HepG2 (cell line): ENCODE results near the gene CARMIL3. TPM values are rescaled to one million over a fixed set of nuclear protein-coding genes. Genes with fewer than 3 reads are reported as not detected.

Source experiments
- BORCS8-MEF2B ChIP-seq: sonication (generic); formaldehyde crosslinking; IDR thresholded peaks from 2 replicates; pipeline ENCODE4 v1.8.0; 2022; ENCODE audit warnings: mild to moderate bottlenecking, missing genetic modification reagents
- CENPX ChIP-seq: sonication (generic); formaldehyde crosslinking; IDR thresholded peaks from 2 replicates; pipeline ENCODE4 v1.9.0; 2021; ENCODE audit warnings: mild to moderate bottlenecking, missing genetic modification reagents, moderate library complexity
- CREB1 ChIP-seq, 2 experiments: fragments of 450-650 bp in 1 of 2; IDR thresholded peaks; 2 replicates each; pipeline ENCODE4 v1.6.1; 2016 to 2017; ENCODE audit warnings: control low read depth in 1 of 2, mild to moderate bottlenecking in 1 of 2, missing compliant biosample characterization in 1 of 2, missing genetic modification characterization in 1 of 2
- HNF4A ChIP-seq: sonication (generic); formaldehyde crosslinking; IDR thresholded peaks from 2 replicates; pipeline ENCODE4 v1.4.0; 2020; ENCODE audit warnings: missing genetic modification reagents
- JDP2 ChIP-seq: sonication (generic); formaldehyde crosslinking; IDR thresholded peaks from 2 replicates; pipeline ENCODE4 v1.8.1; 2022; ENCODE audit warnings: missing genetic modification reagents, borderline replicate concordance
- NFIB ChIP-seq: sonication (generic); formaldehyde crosslinking; IDR thresholded peaks from 2 replicates; pipeline ENCODE4 v1.9.0; 2021; ENCODE audit warnings: missing genetic modification reagents, mild to moderate bottlenecking, borderline replicate concordance
- NFKB2 ChIP-seq: sonication (generic); formaldehyde crosslinking; IDR thresholded peaks from 2 replicates; pipeline ENCODE4 v1.4.0; 2020; ENCODE audit warnings: missing genetic modification reagents, borderline replicate concordance
- POGK ChIP-seq: sonication (generic); formaldehyde crosslinking; conservative IDR thresholded peaks from 2 replicates; pipeline ENCODE4 v1.8.0; 2022; ENCODE audit warnings: mild to moderate bottlenecking, moderate library complexity, missing genetic modification reagents
- RBFOX2 ChIP-seq: fragments of 200-400 bp; formaldehyde crosslinking; IDR thresholded peaks from 2 replicates; pipeline ENCODE4 v1.6.1; 2017; ENCODE audit warnings: low read depth, mild to moderate bottlenecking, low read length
- TERF1 ChIP-seq: sonication (generic); formaldehyde crosslinking; IDR thresholded peaks from 2 replicates; pipeline ENCODE4 v1.8.0; 2022; ENCODE audit warnings: mild to moderate bottlenecking, missing genetic modification reagents, moderate library complexity
- ZBTB21 ChIP-seq: sonication (generic); formaldehyde crosslinking; IDR thresholded peaks from 2 replicates; pipeline ENCODE4 v1.4.0; 2020; ENCODE audit warnings: missing genetic modification reagents
- ZFAT ChIP-seq: sonication (generic); formaldehyde crosslinking; conservative IDR thresholded peaks from 2 replicates; pipeline ENCODE4 v1.8.1; 2023; ENCODE audit warnings: missing genetic modification reagents, inconsistent platforms
- ZMYM4 ChIP-seq: sonication (generic); formaldehyde crosslinking; IDR thresholded peaks from 2 replicates; pipeline ENCODE4 v1.8.1; 2023; ENCODE audit warnings: mild to moderate bottlenecking, missing genetic modification reagents
- ZNF296 ChIP-seq: sonication (generic); formaldehyde crosslinking; conservative IDR thresholded peaks from 2 replicates; pipeline ENCODE4 v1.5.0; 2020; ENCODE audit warnings: mild to moderate bottlenecking, missing genetic modification reagents
- ZNF326 ChIP-seq: sonication (generic); formaldehyde crosslinking; IDR thresholded peaks from 2 replicates; pipeline ENCODE4 v1.4.0; 2020; ENCODE audit warnings: missing genetic modification reagents, borderline replicate concordance
- ZNF333 ChIP-seq: sonication (generic); formaldehyde crosslinking; IDR thresholded peaks from 2 replicates; pipeline ENCODE4 v1.4.0; 2020; ENCODE audit warnings: mild to moderate bottlenecking, missing genetic modification reagents, borderline replicate concordance
- ZNF382 ChIP-seq: sonication (generic); formaldehyde crosslinking; IDR thresholded peaks from 2 replicates; pipeline ENCODE4 v1.5.0; 2020; ENCODE audit warnings: missing genetic modification reagents, mild to moderate bottlenecking, borderline replicate concordance
- ZNF414 ChIP-seq: sonication (generic); formaldehyde crosslinking; IDR thresholded peaks from 2 replicates; pipeline ENCODE4 v1.5.0; 2020; ENCODE audit warnings: missing genetic modification reagents
- ZNF644 ChIP-seq: IDR thresholded peaks from 2 replicates; pipeline ENCODE4 v1.6.1; 2016; ENCODE audit warnings: low read depth
- ZNF660 ChIP-seq: sonication (generic); formaldehyde crosslinking; IDR thresholded peaks from 2 replicates; pipeline ENCODE4 v1.5.1; 2020; ENCODE audit warnings: mild to moderate bottlenecking, low read depth, missing genetic modification reagents, borderline replicate concordance
- ZNF720 ChIP-seq: sonication (generic); formaldehyde crosslinking; IDR thresholded peaks from 2 replicates; pipeline ENCODE4 v1.4.0; 2020; ENCODE audit warnings: missing genetic modification reagents
- ZNF724P ChIP-seq: sonication (generic); formaldehyde crosslinking; IDR thresholded peaks from 2 replicates; pipeline ENCODE4 v1.8.0; 2022; ENCODE audit warnings: missing genetic modification reagents, borderline replicate concordance
- ZNF749 ChIP-seq: sonication (generic); formaldehyde crosslinking; IDR thresholded peaks from 2 replicates; pipeline ENCODE4 v1.8.0; 2022; ENCODE audit warnings: mild to moderate bottlenecking, missing genetic modification reagents, moderate library complexity, borderline replicate concordance
- ZNF772 ChIP-seq: sonication (generic); formaldehyde crosslinking; IDR thresholded peaks from 2 replicates; pipeline ENCODE4 v1.5.0; 2020; ENCODE audit warnings: mild to moderate bottlenecking, missing genetic modification reagents
- ZNF784 ChIP-seq: sonication (generic); formaldehyde crosslinking; IDR thresholded peaks from 2 replicates; pipeline ENCODE4 v1.5.1; 2020; ENCODE audit warnings: missing genetic modification reagents, mild to moderate bottlenecking, borderline replicate concordance
- polyA plus RNA-seq, 8 experiments: library from polyadenylated mRNA; depleted of rRNA in 3 of 8; stranded (reverse) in 7 of 8; unstranded in 1 of 8; fragments of >200 nt; fragmentation: Illumina TruSeq in 4 of 8; extraction: Trizol in 4 of 8; gene quantifications; 2 replicates each; pipeline versions ENCODE4 v1.2.1 to v1.2.3, GENCODE V29; 2011 to 2016; ENCODE audit warnings: low read depth in 4 of 8, missing spikeins in 1 of 8, mixed read lengths in 1 of 8; ENCODE audit not compliant: insufficient read depth in 1 of 8
- total RNA-seq, 5 experiments: library from RNA; depleted of rRNA; stranded (reverse); fragments of >200 nt; fragmentation: Illumina TruSeq; extraction: Trizol; gene quantifications; 2 replicates each; pipeline ENCODE4 v1.2.3, GENCODE V29; 2016; ENCODE audit warnings: low read depth in 1 of 5

Gene CARMIL3
- total and polyA plus RNA-seq, 2 of the 13 experiments (the other 11 are each of a cell fraction or from before 2014, with no cell fraction given) = 0.27 to 0.55 TPM

- 0 out of 2 replicates have a peak, but pooled peaks have one; percentile 62 for TF ChIP-seq ZNF326 (CRISPR knock-in tag)
- TF ChIP-seq ZFAT (CRISPR knock-in tag) = peak; percentile 92
- peak; percentile 100 for TF ChIP-seq POGK
- TF ChIP-seq ZMYM4 = no peak
- TF ChIP-seq ZNF644 (CRISPR knock-in tag) = peak; percentile 83
- no peak for TF ChIP-seq ZNF382
- TF ChIP-seq NFIB (CRISPR knock-in tag) = no peak; the same call in 1 of the 2 replicates
- TF ChIP-seq NFKB2 (CRISPR knock-in tag) = peak; percentile 98
- TF ChIP-seq RBFOX2 = peak; percentile 100
- TF ChIP-seq ZNF296 (CRISPR knock-in tag) = no peak
- TF ChIP-seq ZNF414 (CRISPR knock-in tag) = no peak
- TF ChIP-seq CENPX (CRISPR knock-in tag) = no peak
- peak; percentile 95; the same call in 1 of the 2 replicates for TF ChIP-seq ZNF720 (CRISPR knock-in tag)
- peak; percentile 90 for TF ChIP-seq HNF4A (CRISPR knock-in tag)
- TF ChIP-seq ZNF784 (CRISPR knock-in tag) = peak; percentile 87; the same call in 1 of the 2 replicates
- TF ChIP-seq ZNF333 (CRISPR knock-in tag) = no peak
- peak; percentile 99 for TF ChIP-seq ZNF724P (CRISPR knock-in tag)
- TF ChIP-seq ZBTB21 (CRISPR knock-in tag) = no peak; the same call in 1 of the 2 replicates
- TF ChIP-seq ZNF749 (CRISPR knock-in tag) = no peak
- TF ChIP-seq JDP2 (CRISPR knock-in tag) = no peak
- no peak; the same call in none of the 2 replicates for TF ChIP-seq ZNF772 (CRISPR knock-in tag)
- peak; percentile 57 for TF ChIP-seq CREB1 (IDR thresholded peaks at IDR 0.05)
- TF ChIP-seq CREB1 (CRISPR knock-in tag; IDR thresholded peaks at IDR 0.05) = no peak
- TF ChIP-seq TERF1 = no peak
- peak; percentile 94; the same call in 1 of the 2 replicates for TF ChIP-seq ZNF660 (CRISPR knock-in tag)
- peak; percentile 98 for TF ChIP-seq BORCS8-MEF2B (CRISPR knock-in tag)
Observed at GRCh38 chr14:24093901-24094840, 42.4 kb downstream of the CARMIL3 start, which contains the start of gene PCK2 (continued).
